HG03196 (cell line): ENCODE measurements around the gene VWA7.

Source experiments
- ATAC-seq: cut with Tn5 transposase; IDR thresholded peaks from one replicate; pipeline ENCODE4 v1.9.1; 2021; ENCODE audit not compliant: unreplicated experiment

Gene VWA7

DNA sequence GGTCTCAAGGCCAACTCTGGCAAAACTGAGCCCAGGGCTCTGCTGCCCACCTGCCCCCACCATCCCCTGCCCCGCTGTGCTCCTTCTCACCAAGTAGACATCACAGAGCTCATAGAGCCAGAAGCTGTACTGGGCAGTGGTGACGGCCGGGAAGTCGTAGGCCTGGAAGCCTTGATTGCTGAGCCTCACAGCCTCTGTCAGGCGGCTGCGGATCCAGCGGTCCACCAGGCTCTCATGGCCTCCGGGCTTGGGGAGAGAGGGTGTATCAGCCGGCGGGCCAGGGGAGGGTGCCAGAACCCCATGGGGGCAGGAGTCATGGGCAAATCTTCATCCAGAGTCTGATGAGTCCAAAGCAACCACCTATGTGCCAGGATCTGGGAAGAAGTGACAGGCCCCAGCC, 2.8 kb upstream of the VWA7 start:
- ATAC-seq, result no peak

GRCh38 chr6:31778999-31779885, 2.1 kb upstream of the VWA7 start:
- no peak for ATAC-seq

- no peak for ATAC-seq
Observed at GRCh38 chr6:31778193-31778592, 1.1 kb upstream of the VWA7 start.

- no peak for ATAC-seq
Observed at GRCh38 chr6:31777667-31778050, 531 bp upstream of the VWA7 start.

- ATAC-seq, result no peak
Observed at GRCh38 chr6:31776485-31776988, 591 bp downstream of the VWA7 start.

GRCh38 chr6:31775633-31776484, 1.3 kb downstream of the VWA7 start:
- no peak for ATAC-seq

- ATAC-seq, result no peak
Observed at GRCh38 chr6:31775184-31775583, 1.9 kb downstream of the VWA7 start.

DNA sequence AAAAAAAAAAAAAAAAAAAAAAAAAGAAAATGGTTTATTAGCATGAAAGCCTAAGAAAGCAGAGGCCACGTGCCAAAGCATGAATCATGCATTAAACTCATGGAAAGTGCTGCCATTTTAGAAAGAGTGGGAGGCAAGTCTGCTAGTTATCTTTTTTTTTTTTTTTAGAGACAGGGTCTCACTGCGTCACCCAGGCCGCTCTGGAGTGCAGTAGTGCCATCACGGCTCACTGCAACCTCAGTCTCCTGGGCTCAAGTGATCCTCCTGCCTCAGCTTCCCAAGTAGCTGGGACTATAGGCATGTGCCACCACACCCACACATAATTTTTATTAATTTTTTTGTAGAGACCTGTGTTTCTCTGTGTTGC, 5.2 kb downstream of the VWA7 start:
- ATAC-seq, result no peak

DNA sequence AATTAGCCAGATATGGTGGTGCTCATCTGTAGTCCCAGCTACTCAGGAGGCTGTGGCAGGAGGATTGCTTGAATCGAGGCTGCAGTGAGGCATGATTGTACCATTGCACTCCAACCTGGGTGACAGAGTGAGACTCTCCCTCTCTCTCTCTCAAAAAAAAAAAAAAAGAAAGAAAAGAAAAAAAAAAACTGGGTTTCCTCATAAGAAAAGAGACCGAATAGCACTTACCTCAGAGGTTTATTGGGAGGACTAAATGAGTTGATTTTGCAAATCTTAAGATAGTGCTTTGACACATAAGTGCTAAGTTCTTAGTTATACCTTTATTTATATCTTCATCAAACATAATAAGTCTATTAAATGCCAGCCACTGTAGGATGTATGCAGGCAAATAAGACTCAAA, 6.3 kb downstream of the VWA7 start:
- ATAC-seq, result no peak

- no peak for ATAC-seq
Observed at GRCh38 chr6:31769684-31770371, 7.3 kb downstream of the VWA7 start.

DNA sequence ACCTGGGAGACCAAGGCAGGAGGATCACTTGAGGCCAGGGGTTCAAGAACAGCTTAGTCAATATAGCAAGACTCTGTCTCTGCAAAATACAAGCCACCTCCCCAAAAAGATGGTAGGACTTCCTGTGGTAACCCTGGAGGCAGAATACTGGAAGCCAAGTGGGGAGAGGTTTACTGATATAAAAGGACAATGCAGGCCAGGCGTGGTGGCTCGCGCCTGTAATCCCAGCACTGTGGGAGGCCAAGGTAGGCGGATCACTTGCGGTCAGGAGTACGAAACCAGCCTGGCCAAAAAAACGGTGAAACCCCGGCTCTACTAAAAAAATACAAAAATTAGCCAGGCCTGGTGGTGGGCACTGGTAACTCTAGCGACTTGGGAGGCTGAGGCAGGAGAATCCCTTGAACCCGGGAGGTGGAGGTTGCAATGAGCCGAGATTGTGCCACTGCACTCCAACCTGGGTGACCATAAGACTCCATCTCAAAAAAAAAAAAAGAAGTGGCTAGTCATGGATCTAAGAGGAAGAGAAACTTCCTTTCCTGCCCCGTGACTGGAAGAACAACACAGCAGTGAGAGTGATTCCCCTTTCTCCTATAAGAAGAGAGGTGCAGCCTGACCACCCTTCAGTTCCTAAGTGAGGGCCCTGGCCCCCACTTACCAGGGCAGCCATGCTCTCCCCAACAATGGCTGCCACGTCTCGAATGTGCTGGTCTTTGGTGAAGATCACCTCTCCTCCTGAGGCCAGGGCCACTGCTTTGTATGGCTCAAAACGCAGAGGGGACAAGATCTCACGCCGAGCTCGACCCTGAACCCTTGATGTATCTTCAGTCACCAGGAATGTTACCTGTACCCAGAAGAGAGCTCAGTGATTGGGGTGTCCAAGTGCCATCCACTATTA, 8.5 kb downstream of the VWA7 start:
- ATAC-seq, result no peak

- ATAC-seq, result no peak
Observed at GRCh38 chr6:31767096-31767645, 10.0 kb downstream of the VWA7 start.

DNA sequence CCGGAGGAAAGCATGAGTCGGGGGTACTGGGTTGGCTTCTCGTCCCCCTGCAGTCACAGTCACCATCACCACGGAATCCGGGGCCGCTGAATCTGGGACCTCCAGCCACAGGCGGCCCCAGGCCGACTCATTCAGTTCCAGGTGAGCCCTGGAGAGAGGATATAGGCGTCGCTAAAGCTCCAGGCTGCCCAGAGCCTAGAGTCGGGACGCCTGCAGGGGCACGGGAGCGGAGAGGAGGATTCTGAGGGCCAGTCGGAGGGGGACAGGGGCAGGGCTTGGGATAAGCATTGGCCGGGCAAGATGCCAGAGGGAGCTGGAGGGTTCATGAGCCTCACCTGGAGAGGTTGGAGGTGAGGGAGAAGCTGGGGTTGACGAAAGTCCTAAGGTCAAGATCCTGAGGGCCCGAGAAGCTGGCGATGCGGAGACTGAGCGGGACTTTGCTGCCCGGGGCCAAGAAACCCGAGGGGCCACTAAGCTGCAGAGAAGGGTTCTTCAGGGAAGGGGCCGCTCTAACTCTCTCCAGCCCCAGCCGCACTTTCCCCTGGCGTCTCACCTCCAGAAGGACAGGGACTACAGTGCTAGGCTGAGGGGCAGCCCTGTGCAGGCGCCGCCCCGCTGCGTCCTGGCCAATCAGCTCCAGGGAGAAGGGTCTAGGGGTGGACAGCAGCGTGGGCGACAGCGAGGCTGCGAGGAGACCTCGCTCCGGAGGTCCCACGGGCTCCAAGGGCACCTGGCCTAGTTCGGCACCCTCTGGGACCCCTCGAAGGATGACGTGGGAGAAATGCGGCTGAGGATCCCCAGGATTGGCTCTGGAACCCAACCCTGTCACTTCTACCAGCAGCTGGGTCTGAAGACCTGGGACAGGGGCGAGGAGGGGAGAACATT, 11.0 kb downstream of the VWA7 start:
- no peak for ATAC-seq

DNA sequence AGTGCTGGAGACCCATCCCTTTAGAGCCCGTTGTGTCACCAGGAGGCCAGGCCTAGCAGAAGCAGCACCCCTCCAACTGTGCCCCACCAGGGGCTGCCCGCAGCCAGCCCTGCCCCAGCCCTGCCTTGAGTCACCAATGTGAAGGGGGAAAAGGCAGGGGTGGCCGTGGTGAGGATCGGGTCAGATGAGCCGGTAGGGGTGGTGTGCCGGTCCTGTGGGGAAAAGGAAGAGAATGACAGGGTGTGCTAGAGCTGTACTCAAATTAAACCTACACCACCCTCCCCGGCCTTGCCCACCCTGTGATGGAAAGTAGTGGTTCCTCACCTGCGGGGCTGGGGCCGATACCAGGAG, 11.6 kb downstream of the VWA7 start:
- ATAC-seq, result no peak

DNA sequence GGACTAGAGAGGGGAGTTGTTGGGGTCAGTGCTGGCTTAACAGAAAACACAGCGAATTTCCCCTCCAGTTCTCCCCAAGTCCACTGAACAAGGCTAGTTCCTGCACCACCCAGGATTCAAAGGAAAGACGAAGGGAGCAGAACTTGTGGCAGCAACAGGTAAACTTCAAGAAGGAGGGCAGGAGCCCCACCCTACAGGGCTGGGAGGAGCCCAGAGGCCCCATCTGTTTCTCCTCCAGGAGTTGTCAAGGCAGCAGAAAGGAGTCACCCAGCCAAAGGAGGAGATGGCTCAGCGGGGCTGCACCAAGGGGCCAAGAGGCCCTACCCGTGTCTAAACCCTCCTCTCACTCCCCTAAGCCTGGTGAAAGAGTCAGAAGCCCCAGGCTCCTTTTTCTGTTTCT, 12.9 kb downstream of the VWA7 start:
- ATAC-seq, result no peak

- no peak for ATAC-seq
Observed at GRCh38 chr6:31763619-31763940, 13.5 kb downstream of the VWA7 start.

DNA sequence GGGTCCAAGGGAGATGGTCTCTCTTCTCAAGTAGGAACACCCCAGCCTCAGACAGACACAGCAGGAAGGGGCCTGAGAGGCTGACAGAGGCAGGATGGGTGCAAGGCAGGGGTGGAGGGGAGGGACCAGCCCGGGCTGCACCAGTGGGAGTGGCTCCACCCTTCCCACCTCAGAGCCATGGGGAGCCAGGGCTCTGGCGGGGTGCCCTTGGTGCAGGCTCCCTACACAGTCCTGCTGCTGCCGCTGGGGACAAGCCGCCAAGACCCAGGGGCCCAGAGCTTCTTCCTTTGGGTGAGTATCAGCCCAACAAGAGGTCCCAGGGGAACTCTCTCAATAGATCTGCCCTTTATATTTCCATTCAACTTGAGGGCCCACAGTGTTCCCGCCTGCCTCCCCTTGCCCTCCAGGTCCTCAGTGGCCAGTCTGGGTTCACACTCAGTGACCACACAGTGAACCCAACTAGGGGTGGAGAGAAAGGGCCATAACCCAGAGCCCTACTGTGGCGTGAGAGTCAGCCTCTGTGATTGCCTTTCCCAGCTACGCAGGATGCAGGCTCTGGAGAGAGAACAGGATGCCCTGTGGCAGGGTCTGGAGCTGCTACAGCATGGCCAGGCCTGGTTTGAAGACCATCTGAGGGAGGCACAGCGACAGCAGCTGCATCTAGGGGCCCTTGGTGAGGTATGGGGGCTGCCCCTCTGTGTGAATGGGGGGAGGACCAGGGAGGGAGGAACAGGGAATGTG, 14.1 kb downstream of the VWA7 start:
- no peak for ATAC-seq

DNA sequence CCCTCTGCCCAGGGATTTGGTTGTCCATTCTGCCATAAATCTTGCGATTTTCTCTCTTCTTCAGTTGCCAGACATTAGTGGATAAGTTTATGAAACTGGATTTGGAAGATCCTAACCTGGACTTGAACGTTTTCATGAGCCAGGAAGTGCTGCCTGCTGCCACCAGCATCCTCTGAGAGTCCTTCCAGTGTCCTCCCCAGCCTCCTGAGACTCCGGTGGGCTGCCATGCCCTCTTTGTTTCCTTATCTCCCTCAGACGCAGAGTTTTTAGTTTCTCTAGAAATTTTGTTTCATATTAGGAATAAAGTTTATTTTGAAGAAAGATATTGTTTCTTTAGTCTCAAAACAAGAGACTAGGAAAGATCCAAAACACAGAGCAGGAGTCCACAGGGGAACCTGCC, 14.8 kb downstream of the VWA7 start, which contains the start of gene SAPCD1:
SAPCD1 (plus strand) TSS at position 301 of the 400 bp plus-strand sequence. CDS start 399 bp downstream, outside the sequence.
- ATAC-seq, result no peak

GRCh38 chr6:31761343-31761742, 15.8 kb downstream of the VWA7 start:
- ATAC-seq, result no peak
